ENCODE results near the gene SH2B2.

- TF ChIP-seq, protein P1, sequence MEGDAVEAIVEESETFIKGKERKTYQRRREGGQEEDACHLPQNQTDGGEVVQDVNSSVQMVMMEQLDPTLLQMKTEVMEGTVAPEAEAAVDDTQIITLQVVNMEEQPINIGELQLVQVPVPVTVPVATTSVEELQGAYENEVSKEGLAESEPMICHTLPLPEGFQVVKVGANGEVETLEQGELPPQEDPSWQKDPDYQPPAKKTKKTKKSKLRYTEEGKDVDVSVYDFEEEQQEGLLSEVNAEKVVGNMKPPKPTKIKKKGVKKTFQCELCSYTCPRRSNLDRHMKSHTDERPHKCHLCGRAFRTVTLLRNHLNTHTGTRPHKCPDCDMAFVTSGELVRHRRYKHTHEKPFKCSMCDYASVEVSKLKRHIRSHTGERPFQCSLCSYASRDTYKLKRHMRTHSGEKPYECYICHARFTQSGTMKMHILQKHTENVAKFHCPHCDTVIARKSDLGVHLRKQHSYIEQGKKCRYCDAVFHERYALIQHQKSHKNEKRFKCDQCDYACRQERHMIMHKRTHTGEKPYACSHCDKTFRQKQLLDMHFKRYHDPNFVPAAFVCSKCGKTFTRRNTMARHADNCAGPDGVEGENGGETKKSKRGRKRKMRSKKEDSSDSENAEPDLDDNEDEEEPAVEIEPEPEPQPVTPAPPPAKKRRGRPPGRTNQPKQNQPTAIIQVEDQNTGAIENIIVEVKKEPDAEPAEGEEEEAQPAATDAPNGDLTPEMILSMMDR (IDR thresholded peaks at IDR 0.05): no peak
- no peak for TF ChIP-seq POLR2A (IDR thresholded peaks at IDR 0.05)
Observed at GRCh38 chr7:102285540-102286236, 980 bp upstream of the SH2B2 start.

All from lower leg skin (tissue), 3 donors.